GM23338 (cell line): ENCODE measurements around the gene COL18A1. TPM values are rescaled to one million over a fixed set of nuclear protein-coding genes. Genes with fewer than 3 reads are reported as not detected.

Experiments used
- ATAC-seq: fragments of 200-7000 bp; cut with Tn5 transposase; 3 replicates; pipeline ENCODE4 v1.9.1; 2020
- DNase-seq: peaks from one replicate; pipeline ENCODE4 v3.0.0-alpha.2; 2015; ENCODE audit warnings: low spot score
- H2AFZ ChIP-seq: fragments of 200-600 bp; sonication (generic); 2 replicates; pipeline ENCODE4 v1.8.0; 2016; ENCODE audit warnings: antibody characterized with exemption, mild to moderate bottlenecking, moderate library complexity
- H3F3A ChIP-seq: fragments of 200-600 bp; sonication (generic); replicated peaks from 2 replicates; pipeline ENCODE4 v1.8.0; 2017; ENCODE audit warnings: antibody characterized with exemption, mixed run types, low read depth
- H3K27ac ChIP-seq: fragments of 200-600 bp; sonication (generic); 2 replicates; pipeline ENCODE4 v1.6.1; 2016; ENCODE audit warnings: low read depth
- H3K27me3 ChIP-seq: fragments of 200-600 bp; sonication (generic); 2 replicates; pipeline ENCODE4 v1.8.0; 2016; ENCODE audit warnings: mild to moderate bottlenecking, mixed run types, moderate library complexity; ENCODE audit not compliant: insufficient read depth
- H3K36me3 ChIP-seq: fragments of 200-600 bp; sonication (generic); 2 replicates; pipeline ENCODE4 v1.8.0; 2016; ENCODE audit warnings: mild to moderate bottlenecking; ENCODE audit not compliant: insufficient read depth
- H3K4me1 ChIP-seq: fragments of 200-600 bp; sonication (generic); 2 replicates; pipeline ENCODE4 v1.8.0; 2016; ENCODE audit warnings: mild to moderate bottlenecking, moderate library complexity; ENCODE audit not compliant: insufficient read depth
- H3K4me2 ChIP-seq: fragments of 200-600 bp; sonication (generic); 2 replicates; pipeline ENCODE4 v1.7.1; 2017; ENCODE audit warnings: mixed run types
- H3K4me3 ChIP-seq: fragments of 200-600 bp; sonication (generic); 2 replicates; pipeline ENCODE4 v1.6.1; 2016; ENCODE audit warnings: mixed run types
- H3K79me2 ChIP-seq: fragments of 200-600 bp; sonication (generic); replicated peaks from 2 replicates; pipeline ENCODE4 v1.8.0; 2017; ENCODE audit warnings: mild to moderate bottlenecking; ENCODE audit not compliant: insufficient read depth
- H3K9me2 ChIP-seq: fragments of 200-600 bp; sonication (generic); 2 replicates; pipeline ENCODE4 v1.8.0; 2017; ENCODE audit not compliant: insufficient read depth
- H4K20me1 ChIP-seq: fragments of 200-600 bp; sonication (generic); replicated peaks from 2 replicates; pipeline ENCODE4 v1.8.0; 2017; ENCODE audit warnings: mild to moderate bottlenecking; ENCODE audit not compliant: insufficient read depth
- H3K27ac Mint-ChIP-seq: 2 replicates; pipeline ENCODE4 v1.8.0; 2020; ENCODE audit warnings: inconsistent platforms, mild to moderate bottlenecking, moderate library complexity, mixed read lengths
- H3K27me3 Mint-ChIP-seq: 3 replicates; pipeline ENCODE4 v1.8.0; 2022; ENCODE audit warnings: low read depth, mild to moderate bottlenecking, moderate library complexity, mixed read lengths, inconsistent platforms; ENCODE audit not compliant: insufficient read depth, poor library complexity
- H3K36me3 Mint-ChIP-seq: 3 replicates; pipeline ENCODE4 v1.8.0; 2021; ENCODE audit warnings: low read depth, mild to moderate bottlenecking, inconsistent platforms, moderate library complexity, mixed read lengths
- H3K4me1 Mint-ChIP-seq: 3 replicates; pipeline ENCODE4 v1.8.0; 2020; ENCODE audit warnings: mild to moderate bottlenecking, inconsistent platforms, mixed read lengths
- H3K4me3 Mint-ChIP-seq: 3 replicates; pipeline ENCODE4 v1.8.0; 2021; ENCODE audit warnings: moderate library complexity, mild to moderate bottlenecking, inconsistent platforms, mixed read lengths
- H3K9me3 Mint-ChIP-seq: 3 replicates; pipeline ENCODE4 v1.8.0; 2020; ENCODE audit warnings: moderate library complexity, mild to moderate bottlenecking, inconsistent platforms, mixed read lengths
- CREB1 ChIP-seq: fragments of 250-450 bp; sonication (Bioruptor Pico); IDR thresholded peaks from 2 replicates; pipeline ENCODE4 v1.5.0; 2020; ENCODE audit warnings: low read depth, mild to moderate bottlenecking, moderate library complexity
- CTCF ChIP-seq, 2 experiments: fragments of 200-600 bp in 1 of 2; sonication (generic) in 1 of 2; conservative IDR thresholded peaks; 2 replicates each; pipeline versions ENCODE4 v1.5.1 to v1.6.1; 2016 to 2017; ENCODE audit warnings: antibody characterized with exemption in 2 of 2, low read depth in 2 of 2, mild to moderate bottlenecking in 2 of 2, moderate library complexity in 1 of 2
- ETS1 ChIP-seq: IDR thresholded peaks from 2 replicates; pipeline ENCODE4 v1.6.1; 2016; ENCODE audit warnings: antibody characterized with exemption
- EZH2 ChIP-seq: fragments of 200-600 bp; sonication (generic); IDR thresholded peaks from one replicate; pipeline ENCODE4 v1.8.0; 2017; ENCODE audit warnings: antibody characterized with exemption, mild to moderate bottlenecking, low read depth; ENCODE audit not compliant: unreplicated experiment
- EZH2phosphoT487 ChIP-seq: fragments of 200-600 bp; sonication (generic); IDR thresholded peaks from one replicate; pipeline ENCODE4 v1.8.1; 2018; ENCODE audit warnings: antibody characterized with exemption; ENCODE audit not compliant: unreplicated experiment
- JUNB ChIP-seq: IDR thresholded peaks from one replicate; pipeline ENCODE4 v1.6.1; 2016; ENCODE audit warnings: antibody characterized with exemption; ENCODE audit not compliant: unreplicated experiment
- NANOG ChIP-seq: IDR thresholded peaks from 2 replicates; pipeline ENCODE4 v1.6.1; 2016; ENCODE audit warnings: antibody characterized with exemption, borderline replicate concordance
- POLR2AphosphoS5 ChIP-seq: IDR thresholded peaks from 2 replicates; pipeline ENCODE4 v1.6.1; 2016; ENCODE audit warnings: antibody characterized with exemption, low read depth
- REST ChIP-seq: IDR thresholded peaks from one replicate; pipeline ENCODE4 v1.6.1; 2018; ENCODE audit warnings: antibody characterized with exemption; ENCODE audit not compliant: unreplicated experiment
- STAT1 ChIP-seq: IDR thresholded peaks from one replicate; pipeline ENCODE4 v1.6.1; 2016; ENCODE audit warnings: antibody characterized with exemption; ENCODE audit not compliant: unreplicated experiment
- ZNF114 ChIP-seq: fragments of 250-450 bp; sonication (Bioruptor Pico); IDR thresholded peaks from 2 replicates; pipeline ENCODE4 v1.5.0; 2020; ENCODE audit warnings: mild to moderate bottlenecking, moderate library complexity
- ZNF331 ChIP-seq: fragments of 250-450 bp; sonication (Bioruptor Pico); IDR thresholded peaks from 2 replicates; pipeline ENCODE4 v1.5.0; 2020; ENCODE audit warnings: low read depth, mild to moderate bottlenecking, moderate library complexity
- ZNF462 ChIP-seq: fragments of 250-450 bp; sonication (Bioruptor Pico); IDR thresholded peaks from 2 replicates; pipeline ENCODE4 v1.5.0; 2020; ENCODE audit warnings: mild to moderate bottlenecking, moderate library complexity
- polyA plus RNA-seq: library from polyadenylated mRNA; unstranded; fragments of >200 nt; fragmentation: Nextera tagmentation; extraction: Ambion mirVana; gene quantifications from 2 replicates; pipeline ENCODE4 v1.2.1, GENCODE V29; 2016
- total RNA-seq: library from RNA; depleted of rRNA; stranded (reverse); fragments of >200 nt; shearing (Covaris generic); gene quantifications from 2 replicates; pipeline ENCODE4 v1.2.3, GENCODE V29; 2014

Gene COL18A1
- total and polyA plus RNA-seq, 2 experiments from 2014 or later: 38.4 to 430 TPM

GRCh38 chr21:45419162-45419561 is 14.2 kb downstream of the COL18A1 start:
- DNase-seq (no peak), ATAC-seq (no peak)
- H3K27ac Mint-ChIP-seq: peak overlapping the region; percentile 67
- H3K27me3 Mint-ChIP-seq: peaks cover 11% of the 10 kb centered on the region
- H2AFZ ChIP-seq: no peak overlapping the region
- peaks cover 27% of the 10 kb centered on the region for H3K4me1 ChIP-seq
- peaks cover 43% of the 10 kb centered on the region for H3K4me1 Mint-ChIP-seq
- no peak overlapping the region for H3K4me2 ChIP-seq
- H3K9me2 ChIP-seq: no peaks in the 10 kb centered on the region
- H3K27ac ChIP-seq: no peak overlapping the region
- H4K20me1 ChIP-seq: peaks cover 30% of the 10 kb centered on the region
- H3K4me3 ChIP-seq: no peak overlapping the region
- TF ChIP-seq POLR2AphosphoS5: no peak
- TF ChIP-seq ZNF462 (CRISPR knock-in tag): no peak
- TF ChIP-seq ZNF114: no peak
- TF ChIP-seq CREB1 (CRISPR knock-in tag): no peak
- no peak for TF ChIP-seq EZH2phosphoT487
- no peak for TF ChIP-seq NANOG
- TF ChIP-seq STAT1: no peak
- no peak for TF ChIP-seq REST
- no peak for TF ChIP-seq CTCF (conservative IDR thresholded peaks at IDR 0.05; ENCODE audit: low read depth in 2 of 2)
- TF ChIP-seq ZNF331: no peak
- no peak for TF ChIP-seq ETS1
- no peak for TF ChIP-seq EZH2
- no peak for TF ChIP-seq JUNB
- H3K9me3 Mint-ChIP-seq: no peaks in the 10 kb centered on the region
- peaks cover 99% of the 10 kb centered on the region for H3K79me2 ChIP-seq
- no peak overlapping the region for H3K4me3 Mint-ChIP-seq
- H3K36me3 ChIP-seq: no peaks in the 10 kb centered on the region
- peaks cover 4% of the 10 kb centered on the region for H3K36me3 Mint-ChIP-seq
- no peaks in the 10 kb centered on the region for H3K27me3 ChIP-seq
- 0 out of 2 replicates have a peak, but pooled peaks cover 6% of the 10 kb centered on the region for H3F3A ChIP-seq
